Esophagus squamous epithelium (tissue), 5 donors: ENCODE measurements around the gene RARB. TPM values are rescaled to one million over a fixed set of nuclear protein-coding genes. Genes with fewer than 3 reads are reported as not detected.

Experiments used
- DNase-seq: peaks from one replicate; lab custom pipeline; 2025; lab: John Stamatoyannopoulos, UW
- H3K27ac ChIP-seq, 4 donors: fragments of 200-600 bp; sonication (generic); one replicate each; pipeline ENCODE4 v1.5.1; 2016 to 2019; ENCODE audit warnings: mild to moderate bottlenecking in 1 of 4
- H3K27me3 ChIP-seq, 4 donors: fragments of 200-600 bp; sonication (generic); 1 replicate in 3 of 4; 2 replicates in 1 of 4; pipeline versions ENCODE4 v1.5.1 to v1.6.0; 2017 to 2021; ENCODE audit warnings: antibody characterized with exemption in 1 of 4
- H3K36me3 ChIP-seq, 3 donors: fragments of 200-600 bp; sonication (generic); one replicate each; pipeline ENCODE4 v1.5.1; 2016 to 2019
- H3K4me1 ChIP-seq, 3 donors: fragments of 200-600 bp; sonication (generic); one replicate each; pipeline ENCODE4 v1.5.1; 2017 to 2019
- H3K4me3 ChIP-seq, 4 donors: fragments of 200-600 bp; sonication (generic); 1 replicate in 3 of 4; 2 replicates in 1 of 4; pipeline ENCODE4 v1.5.1; 2016 to 2019; ENCODE audit warnings: mild to moderate bottlenecking in 2 of 4, moderate library complexity in 1 of 4
- H3K9me3 ChIP-seq, 3 donors: fragments of 200-600 bp; sonication (generic); one replicate each; pipeline ENCODE4 v1.5.1; 2016 to 2019
- POLR2A ChIP-seq, 4 donors: fragments of 450-650 bp; IDR thresholded peaks; one replicate each; pipeline ENCODE4 v1.6.1; 2017; ENCODE audit warnings: antibody characterized with exemption in 4 of 4, mild to moderate bottlenecking in 4 of 4, moderate library complexity in 3 of 4
- WGBS, 2 donors: methylation state at CpG; one replicate each; pipeline ENCODE4 v1.1.5; 2018; 5-methylcytosine and 5-hydroxymethylcytosine counted together
- intact Hi-C: fragments of 100-400 bp; cut with DNase I; formaldehyde crosslinking; loops from one replicate; pipeline ENCODE4 v1.15.0; 2022
- total RNA-seq, 4 donors: library from RNA; depleted of rRNA; stranded (reverse); fragments of >200 nt; gene quantifications; one replicate each; pipeline ENCODE4 v1.1.0, GENCODE V29; 2016
- TF ChIP-seq, protein P1 (sequence below), 6 experiments: fragments of 450-650 bp in 4 of 6; fragments of 200-600 bp in 2 of 6; sonication (generic) in 2 of 6; IDR thresholded peaks; one replicate each; pipeline ENCODE4 v1.5.1; 2016 to 2019; ENCODE audit warnings: antibody characterized with exemption in 6 of 6, mild to moderate bottlenecking in 4 of 6, moderate library complexity in 4 of 6
- donor health status: DM: yes; HTN: yes; CAD: no.

The RARB gene
- total RNA-seq, 4 donors from 2014 or later = 1.9 to 9.0 (median 3.5) TPM

DNA sequence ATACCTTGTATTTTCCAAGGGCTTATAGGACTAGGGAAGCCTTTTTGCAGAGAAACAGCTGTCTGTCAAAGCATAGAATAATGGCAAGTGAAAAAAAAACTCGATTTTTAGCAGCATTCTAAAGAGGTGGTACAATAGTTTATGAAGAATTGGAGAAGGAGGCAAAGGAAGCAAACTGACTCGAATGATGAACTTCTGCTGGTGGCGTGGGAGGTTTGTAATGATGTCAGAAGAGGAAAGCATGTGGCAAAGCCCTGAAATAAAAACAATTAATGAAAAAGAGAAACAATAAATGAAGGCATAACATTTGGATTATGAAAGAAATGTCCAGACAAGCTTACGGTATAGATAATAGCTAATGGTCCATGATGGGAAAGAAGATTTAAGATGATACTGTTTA is 77.5 kb downstream of the RARB start:
- WGBS, 2 donors = 74 to 84% methylated on average over 4 of the region's 4 CpGs
- TF ChIP-seq, protein P1, sequence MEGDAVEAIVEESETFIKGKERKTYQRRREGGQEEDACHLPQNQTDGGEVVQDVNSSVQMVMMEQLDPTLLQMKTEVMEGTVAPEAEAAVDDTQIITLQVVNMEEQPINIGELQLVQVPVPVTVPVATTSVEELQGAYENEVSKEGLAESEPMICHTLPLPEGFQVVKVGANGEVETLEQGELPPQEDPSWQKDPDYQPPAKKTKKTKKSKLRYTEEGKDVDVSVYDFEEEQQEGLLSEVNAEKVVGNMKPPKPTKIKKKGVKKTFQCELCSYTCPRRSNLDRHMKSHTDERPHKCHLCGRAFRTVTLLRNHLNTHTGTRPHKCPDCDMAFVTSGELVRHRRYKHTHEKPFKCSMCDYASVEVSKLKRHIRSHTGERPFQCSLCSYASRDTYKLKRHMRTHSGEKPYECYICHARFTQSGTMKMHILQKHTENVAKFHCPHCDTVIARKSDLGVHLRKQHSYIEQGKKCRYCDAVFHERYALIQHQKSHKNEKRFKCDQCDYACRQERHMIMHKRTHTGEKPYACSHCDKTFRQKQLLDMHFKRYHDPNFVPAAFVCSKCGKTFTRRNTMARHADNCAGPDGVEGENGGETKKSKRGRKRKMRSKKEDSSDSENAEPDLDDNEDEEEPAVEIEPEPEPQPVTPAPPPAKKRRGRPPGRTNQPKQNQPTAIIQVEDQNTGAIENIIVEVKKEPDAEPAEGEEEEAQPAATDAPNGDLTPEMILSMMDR (IDR thresholded peaks at IDR 0.05) = no peak
- TF ChIP-seq POLR2A (IDR thresholded peaks at IDR 0.05) = no peak
- peaks cover 0 to 26% (median 0%) of the 10 kb centered on the region in 3 donors for H3K36me3 ChIP-seq
- H3K9me3 ChIP-seq = no peaks in the 10 kb centered on the region
- DNase-seq = no peak
- no peak overlapping the region for H3K4me3 ChIP-seq
- intact Hi-C loops = no loop called here
- no peaks in the 10 kb centered on the region for H3K27me3 ChIP-seq
- peaks cover 0 to 36% (median 2%) of the 10 kb centered on the region in 3 donors for H3K4me1 ChIP-seq
- no peak overlapping the region for H3K27ac ChIP-seq

DNA sequence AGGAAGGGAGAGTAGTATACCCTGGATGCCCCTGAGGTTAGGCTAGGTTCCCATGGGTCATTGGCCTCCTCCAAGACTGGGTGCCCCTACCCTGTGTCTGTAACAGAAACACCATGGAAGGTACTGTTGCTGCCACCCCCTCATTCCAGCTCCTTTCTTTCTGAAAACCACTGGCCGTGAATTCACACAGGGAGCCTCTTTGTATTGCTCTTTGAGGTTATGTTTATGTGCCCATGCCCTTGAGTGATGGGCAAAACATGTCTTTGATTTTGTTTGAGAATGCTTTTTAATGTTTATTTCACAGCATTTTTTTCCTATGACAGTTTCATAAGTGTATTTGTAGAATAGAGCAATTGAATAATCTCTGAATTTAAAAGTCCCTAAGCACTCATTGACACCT is 79.7 kb downstream of the RARB start:
- Histone ChIP-seq H3K27me3 (no peaks in the 10 kb centered on the region), H3K36me3 (peaks cover 0 to 9% (median 0%) of the 10 kb centered on the region in 3 donors), H3K27ac (peak overlapping the region in 3 of 4 donors; percentile 69 to 77 (median 76)), H3K4me1 (peaks cover 0 to 36% (median 2%) of the 10 kb centered on the region in 3 donors), H3K9me3 (no peaks in the 10 kb centered on the region), H3K4me3 (no peak overlapping the region)
- WGBS, 2 donors = 50 to 63% methylated on average over 1 of the region's 1 CpG
- intact Hi-C loops = no loop called here
- TF ChIP-seq, protein P1 (IDR thresholded peaks at IDR 0.05) = no peak
- no peak for TF ChIP-seq POLR2A (IDR thresholded peaks at IDR 0.05)
- no peak for DNase-seq

DNA sequence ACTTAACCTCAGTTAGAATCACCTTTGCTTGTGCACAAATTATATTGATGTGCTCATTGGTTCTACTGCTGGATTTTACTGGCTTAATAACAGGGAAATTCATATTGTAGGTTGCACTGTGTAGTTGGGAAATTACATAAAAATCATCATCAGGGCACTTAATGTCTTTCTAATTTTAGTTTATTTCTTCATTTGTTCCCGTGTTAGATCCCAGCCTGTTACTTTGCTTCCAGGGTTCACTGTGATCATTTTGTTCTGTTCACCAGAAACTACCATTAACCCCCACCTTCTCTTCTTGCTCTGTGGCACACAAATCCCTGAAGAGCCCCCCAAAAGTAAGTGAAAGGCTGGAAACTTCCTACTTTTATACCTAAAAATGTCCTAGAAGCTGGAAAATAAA is 80.4 kb downstream of the RARB start:
- Histone ChIP-seq H3K27ac (peak overlapping the region; percentile 40 to 77 (median 72)), H3K9me3 (no peaks in the 10 kb centered on the region), H3K36me3 (peaks cover 0 to 4% (median 0%) of the 10 kb centered on the region in 3 donors), H3K4me1 (peaks cover 0 to 36% (median 2%) of the 10 kb centered on the region in 3 donors), H3K27me3 (no peaks in the 10 kb centered on the region), H3K4me3 (no peak overlapping the region)
- intact Hi-C loops = no loop called here
- no peak for DNase-seq
- TF ChIP-seq POLR2A (IDR thresholded peaks at IDR 0.05) = no peak
- TF ChIP-seq, protein P1 (IDR thresholded peaks at IDR 0.05) = no peak
- 27 to 43% methylated on average over 1 of the region's 1 CpG for WGBS, 2 donors

DNA sequence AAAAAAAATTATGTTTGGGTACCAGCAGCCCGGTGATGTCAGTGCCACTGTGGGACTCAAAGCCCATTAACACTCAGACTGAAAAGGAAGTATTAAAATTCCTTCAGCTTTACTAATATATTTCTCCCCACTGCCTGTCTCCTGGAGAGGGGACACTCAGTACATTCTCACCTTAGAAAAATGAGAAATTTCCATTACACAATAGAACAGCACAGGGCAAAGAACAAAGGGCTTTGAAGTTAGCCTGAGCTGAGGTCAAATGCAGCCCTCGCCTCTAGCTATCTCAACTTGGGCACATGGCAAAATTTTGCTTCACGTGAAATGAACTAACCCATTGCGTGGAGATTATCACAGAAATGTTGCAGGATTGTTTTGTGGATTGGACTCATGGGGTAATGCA is 80.8 kb downstream of the RARB start:
- TF ChIP-seq, protein P1 (IDR thresholded peaks at IDR 0.05) = no peak
- TF ChIP-seq POLR2A (IDR thresholded peaks at IDR 0.05) = no peak
- Histone ChIP-seq H3K27ac (peak overlapping the region; percentile 45 to 80 (median 76)), H3K36me3 (peaks cover 0 to 1% (median 0%) of the 10 kb centered on the region in 3 donors), H3K4me1 (peaks cover 0 to 41% (median 2%) of the 10 kb centered on the region in 3 donors), H3K27me3 (no peaks in the 10 kb centered on the region), H3K4me3 (no peak overlapping the region), H3K9me3 (no peaks in the 10 kb centered on the region)
- WGBS, 2 donors = 43 to 64% methylated on average over 4 of the region's 4 CpGs
- DNase-seq = no peak
- intact Hi-C loops = no loop called here

DNA sequence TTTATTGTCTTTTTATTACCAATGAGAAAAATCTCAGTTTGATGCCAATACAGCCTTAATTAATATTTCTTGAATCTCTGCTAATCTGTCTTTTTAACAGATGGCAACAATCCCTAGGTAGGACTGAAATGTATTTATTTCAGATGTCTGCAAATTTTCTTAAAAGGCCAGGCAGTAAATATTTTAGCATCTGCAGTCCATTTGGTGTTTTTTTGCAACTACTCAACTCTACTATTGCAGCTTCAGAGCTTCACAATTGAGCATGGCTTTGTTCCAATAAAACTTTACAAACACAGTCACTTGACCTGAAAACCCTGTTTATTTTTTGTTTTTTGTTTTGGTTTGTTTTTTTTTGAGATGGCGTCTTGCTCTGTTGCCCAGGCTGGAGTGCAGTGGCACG is 82.7 kb downstream of the RARB start:
- H3K27ac ChIP-seq = no peak overlapping the region
- no peak for TF ChIP-seq POLR2A (IDR thresholded peaks at IDR 0.05)
- TF ChIP-seq, protein P1 (IDR thresholded peaks at IDR 0.05) = no peak
- H3K27me3 ChIP-seq = no peaks in the 10 kb centered on the region
- intact Hi-C loops = no loop called here
- no peak overlapping the region for H3K4me3 ChIP-seq
- DNase-seq = no peak
- no peaks in the 10 kb centered on the region for H3K36me3 ChIP-seq
- no peaks in the 10 kb centered on the region for H3K9me3 ChIP-seq
- peaks cover 0 to 43% (median 2%) of the 10 kb centered on the region in 3 donors for H3K4me1 ChIP-seq
- 72 to 90% methylated on average over 2 of the region's 2 CpGs for WGBS, 2 donors
